Glutamatergic neuron (in vitro differentiated cells): Measurements from ENCODE around the gene IL2RA. TPM values are rescaled to one million over a fixed set of nuclear protein-coding genes. Genes with fewer than 3 reads are reported as not detected.
A peak's percentile ranks its signal among the peaks of the same experiment; 100 is the strongest.

ENCODE experiments used
- DNase-seq: peaks from one replicate; pipeline ENCODE4 v3.0.0; 2022
- H3K27ac Mint-ChIP-seq: one replicate; pipeline ENCODE4 v1.8.0; 2020; ENCODE audit warnings: mild to moderate bottlenecking, mixed read lengths, inconsistent platforms; ENCODE audit not compliant: unreplicated experiment
- H3K27me3 Mint-ChIP-seq: one replicate; pipeline ENCODE4 v1.8.0; 2020; ENCODE audit warnings: mild to moderate bottlenecking, moderate library complexity, mixed read lengths, inconsistent platforms; ENCODE audit not compliant: unreplicated experiment
- H3K36me3 Mint-ChIP-seq: one replicate; pipeline ENCODE4 v1.8.0; 2020; ENCODE audit warnings: mild to moderate bottlenecking, mixed read lengths, inconsistent platforms; ENCODE audit not compliant: unreplicated experiment
- H3K4me1 Mint-ChIP-seq: one replicate; pipeline ENCODE4 v1.8.0; 2020; ENCODE audit warnings: mild to moderate bottlenecking, low read depth, mixed read lengths, inconsistent platforms; ENCODE audit not compliant: unreplicated experiment
- H3K4me3 Mint-ChIP-seq: one replicate; pipeline ENCODE4 v1.8.0; 2020; ENCODE audit warnings: mild to moderate bottlenecking, mixed read lengths, inconsistent platforms; ENCODE audit not compliant: unreplicated experiment
- H3K9me3 Mint-ChIP-seq: one replicate; pipeline ENCODE4 v1.8.0; 2020; ENCODE audit warnings: mild to moderate bottlenecking, moderate library complexity, mixed read lengths, inconsistent platforms; ENCODE audit not compliant: unreplicated experiment
- CTCF ChIP-seq: fragments of 200-600 bp; sonication (generic); IDR thresholded peaks from one replicate; pipeline ENCODE4 v1.5.0; 2021; ENCODE audit not compliant: partially characterized antibody, unreplicated experiment
- total RNA-seq: library from RNA; stranded (reverse); fragmentation: NEBNext Ultra II Directional; extraction: Animal tissue kit (Norgen Biotek cat#: 25700); gene quantifications from one replicate; pipeline ENCODE4 v1.2.1, GENCODE V29; 2021; ENCODE audit not compliant: unreplicated experiment

The IL2RA gene
- total RNA-seq, 1 donor from 2014 or later = not detected

- H3K27me3 Mint-ChIP-seq = peaks cover 3% of the 10 kb centered on the region
- H3K9me3 Mint-ChIP-seq = peaks cover 10% of the 10 kb centered on the region
These were observed 41.4 kb upstream of the IL2RA start for GRCh38 chr10:6103591-6103990.

GRCh38 chr10:6102128-6102527 lies 40.0 kb upstream of the IL2RA start:
- peak; percentile 34 for DNase-seq
- H3K27ac Mint-ChIP-seq = peak overlapping the region; percentile 96
- H3K4me1 Mint-ChIP-seq = peaks cover 53% of the 10 kb centered on the region
- H3K4me3 Mint-ChIP-seq = peak overlapping the region; percentile 70
- no peak for TF ChIP-seq CTCF
- H3K9me3 Mint-ChIP-seq = peaks cover 10% of the 10 kb centered on the region
- no peaks in the 10 kb centered on the region for H3K36me3 Mint-ChIP-seq
- H3K27me3 Mint-ChIP-seq = peaks cover 3% of the 10 kb centered on the region

More at GRCh38 chr10:6103591-6103990, 41.4 kb upstream of the IL2RA start:
- Mint-ChIP-seq H3K4me3 (no peak overlapping the region), H3K4me1 (peaks cover 45% of the 10 kb centered on the region), H3K36me3 (no peaks in the 10 kb centered on the region), H3K27ac (peak overlapping the region; percentile 78)
- DNase-seq = no peak
- no peak for TF ChIP-seq CTCF

GRCh38 chr10:6101181-6101580 lies 39.0 kb upstream of the IL2RA start:
- TF ChIP-seq CTCF = no peak
- Mint-ChIP-seq H3K4me3 (peak overlapping the region; percentile 50), H3K9me3 (peaks cover 10% of the 10 kb centered on the region), H3K27me3 (peaks cover 3% of the 10 kb centered on the region), H3K27ac (peak overlapping the region; percentile 96), H3K4me1 (peaks cover 61% of the 10 kb centered on the region), H3K36me3 (no peaks in the 10 kb centered on the region)
- DNase-seq = peak; percentile 55

- Mint-ChIP-seq H3K4me1 (peaks cover 67% of the 10 kb centered on the region), H3K27ac (peak overlapping the region; percentile 96), H3K9me3 (peaks cover 10% of the 10 kb centered on the region), H3K36me3 (no peaks in the 10 kb centered on the region), H3K4me3 (peak overlapping the region; percentile 75), H3K27me3 (peaks cover 3% of the 10 kb centered on the region)
- TF ChIP-seq CTCF = no peak
- no peak for DNase-seq
These were observed 38.2 kb upstream of the IL2RA start for GRCh38 chr10:6100370-6100769.

GRCh38 chr10:6098156-6098555 lies 36.0 kb upstream of the IL2RA start:
- peak overlapping the region; percentile 76 for H3K27ac Mint-ChIP-seq
- peak overlapping the region; percentile 70 for H3K4me3 Mint-ChIP-seq
- H3K36me3 Mint-ChIP-seq = no peaks in the 10 kb centered on the region
- no peak for DNase-seq
- peaks cover 68% of the 10 kb centered on the region for H3K4me1 Mint-ChIP-seq
- no peak for TF ChIP-seq CTCF
- H3K9me3 Mint-ChIP-seq = peaks cover 10% of the 10 kb centered on the region
- peaks cover 3% of the 10 kb centered on the region for H3K27me3 Mint-ChIP-seq
